GM12878 (cell line): ENCODE data around the gene IRF2BP1. TPM values are rescaled to one million over a fixed set of nuclear protein-coding genes. Genes with fewer than 3 reads are reported as not detected.
A peak's percentile ranks its signal among the peaks of the same experiment; 100 is the strongest.

Experiments
- ATAC-seq: fragments of 200-7000 bp; cut with Tn5 transposase; 3 replicates; pipeline ENCODE4 v1.9.1; 2020; ENCODE audit warnings: mild to moderate bottlenecking, moderate library complexity
- Bru-seq: library from RNA; stranded (reverse); fragments of 400-500 nt; gene quantifications from one replicate; lab custom pipeline; 2021; lab: Mats Ljungman, UMichigan
- BruChase-seq, 2 experiments: library from RNA; stranded (reverse); fragments of 400-500 nt; gene quantifications; one replicate each; lab custom pipeline; 2021; lab: Mats Ljungman, UMichigan
- BruUV-seq: library from RNA; stranded (reverse); fragments of 400-500 nt; replicated peaks from 2 replicates; lab custom pipeline; 2021; lab: Mats Ljungman, UMichigan
- CTCF ChIA-PET: fragments of 300-600 bp; sonication (Branson Sonifier 250); formaldehyde crosslinking; extraction: SDS; loops from one replicate; lab custom pipeline; 2021; ENCODE audit warnings: inconsistent platforms; lab: Yijun Ruan, JAX
- POLR2A ChIA-PET: fragments of 350-600 bp; formaldehyde crosslinking; extraction: SDS; loops from one replicate; lab custom pipeline; 2021; ENCODE audit warnings: inconsistent platforms; lab: Charles Lee
- RAD21 ChIA-PET: fragments of 300-600 bp; sonication (Branson Sonifier 250); formaldehyde crosslinking; loops from one replicate; lab custom pipeline; 2023; ENCODE audit warnings: antibody characterized with exemption; ENCODE audit not compliant: unreplicated experiment; lab: Charles Lee
- SMC1A ChIA-PET: fragments of 300-600 bp; sonication (Branson Sonifier 250); formaldehyde crosslinking; loops from one replicate; lab custom pipeline; 2023; ENCODE audit not compliant: unreplicated experiment, uncharacterized antibody; lab: Charles Lee
- DNase-seq: peaks from one replicate; pipeline ENCODE4 v3.0.0-alpha.2; 2011; ENCODE audit warnings: low read depth, low spot score
- FAIRE-seq: peaks from 3 replicates; lab custom pipeline; 2011; peaks lifted over from hg19 to GRCh38; lab: Jason Lieb, UNC
- H2AFZ ChIP-seq: 2 replicates; pipeline ENCODE4 v1.6.0; 2011; ENCODE audit warnings: low read depth, low read length, control low read depth; ENCODE audit not compliant: control insufficient read depth
- H3K27ac ChIP-seq: 2 replicates; pipeline ENCODE4 v1.5.1; 2011; ENCODE audit warnings: control low read depth; ENCODE audit not compliant: control insufficient read depth, insufficient read depth
- H3K27me3 ChIP-seq, 2 experiments: replicated peaks in 1 of 2; 2 replicates each; pipeline versions ENCODE4 v1.6.0 to v1.6.1; 2011; ENCODE audit warnings: low read length in 1 of 2; ENCODE audit not compliant: control insufficient read depth in 2 of 2, insufficient read depth in 2 of 2
- H3K36me3 ChIP-seq, 2 experiments: 2 replicates each; pipeline ENCODE4 v1.5.1; 2011; ENCODE audit warnings: low read length in 1 of 2; ENCODE audit not compliant: control insufficient read depth in 2 of 2, insufficient read depth in 2 of 2
- H3K4me1 ChIP-seq: 2 replicates; pipeline ENCODE4 v1.6.1; 2011; ENCODE audit warnings: mild to moderate bottlenecking, low read length, moderate library complexity, mixed read lengths; ENCODE audit not compliant: control insufficient read depth, insufficient read depth
- H3K4me2 ChIP-seq: 2 replicates; pipeline ENCODE4 v1.6.0; 2011; ENCODE audit warnings: control low read depth; ENCODE audit not compliant: control insufficient read depth, insufficient read depth
- H3K4me3 ChIP-seq: fragments of 200-600 bp; sonication (generic); 2 replicates; pipeline ENCODE4 v1.5.1; 2016
- H3K79me2 ChIP-seq: 2 replicates; pipeline ENCODE4 v1.6.0; 2011; ENCODE audit warnings: low read length; ENCODE audit not compliant: control insufficient read depth, insufficient read depth
- H3K9ac ChIP-seq: 2 replicates; pipeline ENCODE4 v1.8.0; 2011; ENCODE audit warnings: low read length, control low read depth, mixed read lengths; ENCODE audit not compliant: control insufficient read depth, insufficient read depth
- H3K9me3 ChIP-seq: replicated peaks from 3 replicates; pipeline ENCODE4 v1.5.1; 2011; ENCODE audit warnings: mild to moderate bottlenecking, low read length; ENCODE audit not compliant: control insufficient read depth, insufficient read depth
- H4K20me1 ChIP-seq: 2 replicates; pipeline ENCODE4 v1.6.0; 2011; ENCODE audit not compliant: control insufficient read depth, insufficient read depth
- BACH1 ChIP-seq: fragments of 450-650 bp; IDR thresholded peaks from 2 replicates; pipeline ENCODE4 v1.6.1; 2017; ENCODE audit warnings: mild to moderate bottlenecking, borderline replicate concordance
- ETV6 ChIP-seq, 2 experiments: fragments of 450-650 bp in 1 of 2; IDR thresholded peaks in 1 of 2; conservative IDR thresholded peaks in 1 of 2; 2 replicates each; pipeline ENCODE4 v1.6.1; 2014; ENCODE audit warnings: antibody characterized with exemption in 1 of 2, borderline replicate concordance in 1 of 2, low read depth in 1 of 2, mild to moderate bottlenecking in 1 of 2, moderate library complexity in 1 of 2
- KLF5 ChIP-seq: fragments of 450-650 bp; IDR thresholded peaks from 2 replicates; pipeline ENCODE4 v1.6.1; 2014; ENCODE audit warnings: mild to moderate bottlenecking; ENCODE audit not compliant: partially characterized antibody
- LARP7 ChIP-seq: fragments of 450-650 bp; IDR thresholded peaks from 2 replicates; pipeline ENCODE4 v1.6.1; 2017; ENCODE audit warnings: mild to moderate bottlenecking
- NRF1 ChIP-seq: conservative IDR thresholded peaks from 2 replicates; pipeline ENCODE4 v1.6.1; 2011; ENCODE audit warnings: mild to moderate bottlenecking, low read depth, low read length, improper control_type of control experiment
- PAX5 ChIP-seq: IDR thresholded peaks from 2 replicates; pipeline ENCODE4 v1.6.1; 2011; ENCODE audit warnings: low read depth, low read length, borderline replicate concordance
- RFX5 ChIP-seq: IDR thresholded peaks from 2 replicates; pipeline ENCODE4 v1.6.1; 2011; ENCODE audit warnings: low read depth, low read length, improper control_type of control experiment
- SIN3A ChIP-seq: IDR thresholded peaks from 2 replicates; pipeline ENCODE4 v1.6.1; 2012; ENCODE audit warnings: low read depth, low read length, improper control_type of control experiment
- SMAD5 ChIP-seq: IDR thresholded peaks from 2 replicates; pipeline ENCODE4 v1.6.1; 2016; ENCODE audit warnings: antibody characterized with exemption, low read depth
- SRF ChIP-seq, 2 experiments: IDR thresholded peaks; 2 replicates each; pipeline ENCODE4 v1.6.1; 2011; ENCODE audit warnings: low read depth in 2 of 2, low read length in 2 of 2, mild to moderate bottlenecking in 1 of 2, moderate library complexity in 1 of 2
- WRNIP1 ChIP-seq: IDR thresholded peaks from 2 replicates; pipeline ENCODE4 v1.6.1; 2011; ENCODE audit warnings: low read depth, low read length, improper control_type of control experiment, borderline replicate concordance
- WGBS: methylation state at CpG from one replicate; pipeline ENCODE4 v1.1.6; 2016; ENCODE audit warnings: low lambda C conversion rate; ENCODE audit not compliant: insufficient replicate concordance, insufficient coverage; ENCODE audit errors: missing lambda C conversion rate; 5-methylcytosine and 5-hydroxymethylcytosine counted together
- in situ Hi-C: fragments of 300-500 bp; cut with MboI; formaldehyde crosslinking; loops from 9 replicates; pipeline ENCODE4 v1.14.3; 2018; ENCODE audit warnings: mixed read lengths
- intact Hi-C: fragments of 100-400 bp; cut with micrococcal nuclease; formaldehyde crosslinking; loops from one replicate; pipeline ENCODE4 v1.14.2; 2022; ENCODE audit not compliant: unreplicated experiment
- long read RNA-seq, 2 experiments: library from polyadenylated mRNA; unstranded; transcript quantifications; one replicate each; pipeline ENCODE4 v2.0.0, GENCODE V29; 2019 to 2020
- polyA minus RNA-seq, 3 experiments: library from RNA; depleted of rRNA, polyadenylated mRNA; stranded (reverse); fragments of >200 nt; gene quantifications; 2 replicates each; pipeline ENCODE4 v1.2.3, GENCODE V29; 2011
- polyA plus RNA-seq, 11 experiments: library from polyadenylated mRNA; depleted of rRNA in 4 of 11; unstranded in 6 of 11; stranded (reverse) in 5 of 11; fragments of >200 nt; fragmentation: Nextera tagmentation in 4 of 11; fragmentation: Illumina TruSeq in 1 of 11; extraction: Ambion mirVana in 4 of 11; extraction: Trizol in 1 of 11; gene quantifications; 1 replicate in 1 of 11; 2 replicates in 10 of 11; pipeline versions ENCODE4 v1.2.1 to v1.2.3, GENCODE V29; 2011 to 2016; ENCODE audit warnings: inconsistent platforms in 2 of 11, missing spikeins in 2 of 11, low read depth in 1 of 11
- total RNA-seq, 4 experiments: library from RNA; depleted of rRNA in 3 of 4; stranded (reverse); fragments of >200 nt in 3 of 4; fragmentation: Illumina TruSeq in 1 of 4; extraction: Trizol in 1 of 4; gene quantifications; 2 replicates each; pipeline versions ENCODE4 v1.2.1 to v1.2.3, GENCODE V29; 2013 to 2021
- TF ChIP-seq, protein P1 (sequence below): IDR thresholded peaks from 2 replicates; pipeline ENCODE4 v1.6.1; 2012; ENCODE audit warnings: low read depth, low read length, improper control_type of control experiment
- TF ChIP-seq, protein P2 (sequence below): IDR thresholded peaks from 2 replicates; pipeline ENCODE4 v1.6.1; 2011; ENCODE audit warnings: borderline replicate concordance, low read depth, mild to moderate bottlenecking, moderate library complexity, mixed read lengths, low read length; ENCODE audit not compliant: insufficient read depth; ENCODE audit errors: extremely low read length

The IRF2BP1 gene, protein sequence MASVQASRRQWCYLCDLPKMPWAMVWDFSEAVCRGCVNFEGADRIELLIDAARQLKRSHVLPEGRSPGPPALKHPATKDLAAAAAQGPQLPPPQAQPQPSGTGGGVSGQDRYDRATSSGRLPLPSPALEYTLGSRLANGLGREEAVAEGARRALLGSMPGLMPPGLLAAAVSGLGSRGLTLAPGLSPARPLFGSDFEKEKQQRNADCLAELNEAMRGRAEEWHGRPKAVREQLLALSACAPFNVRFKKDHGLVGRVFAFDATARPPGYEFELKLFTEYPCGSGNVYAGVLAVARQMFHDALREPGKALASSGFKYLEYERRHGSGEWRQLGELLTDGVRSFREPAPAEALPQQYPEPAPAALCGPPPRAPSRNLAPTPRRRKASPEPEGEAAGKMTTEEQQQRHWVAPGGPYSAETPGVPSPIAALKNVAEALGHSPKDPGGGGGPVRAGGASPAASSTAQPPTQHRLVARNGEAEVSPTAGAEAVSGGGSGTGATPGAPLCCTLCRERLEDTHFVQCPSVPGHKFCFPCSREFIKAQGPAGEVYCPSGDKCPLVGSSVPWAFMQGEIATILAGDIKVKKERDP
- total RNA-seq (2013; cell fraction: nucleolus; rRNA removed) = 15.6 and 16.9 TPM in 2 replicates
- 15.4 and 19.9 TPM in 2 replicates for total RNA-seq (2014; rRNA removed)
- 2.1 and 3.0 TPM in 2 replicates for total RNA-seq (2014; rRNA removed; fragmentation: Illumina TruSeq; extraction: Trizol)
- 23.1 and 24.4 TPM in 2 replicates for total RNA-seq (2021)
- polyA plus RNA-seq (2011; ENCODE audit: low read depth) = 2.0 TPM
- 0.76 and 1.9 TPM in 2 replicates for polyA plus RNA-seq (2011; rRNA removed)
- polyA plus RNA-seq (2011; cell fraction: cytosol; rRNA removed) = 3.1 and 6.3 TPM in 2 replicates
- 8.8 and 10.9 TPM in 2 replicates for polyA plus RNA-seq (2011; cell fraction: nucleus; rRNA removed)
- 5.4 and 7.5 TPM in 2 replicates for polyA plus RNA-seq (2012)
- polyA plus RNA-seq (2014; fragmentation: Illumina TruSeq; extraction: Trizol) = 0.30 and 2.0 TPM in 2 replicates
- polyA plus RNA-seq (2014; fragmentation: Nextera tagmentation; extraction: Ambion mirVana) = under 1 TPM; 0.31 to 0.69 TPM
- 12.5 and 14.5 TPM in 2 replicates for polyA plus RNA-seq (2014; rRNA removed)
- polyA plus RNA-seq (2016; fragmentation: Nextera tagmentation; extraction: Ambion mirVana) = 1 to 10 TPM; 5.8 to 7.9 TPM
- polyA minus RNA-seq (2011; rRNA and poly(A)+ RNA removed) = 2.2 and 5.3 TPM in 2 replicates
- 5.0 and 5.5 TPM in 2 replicates for polyA minus RNA-seq (2011; cell fraction: cytosol; rRNA and poly(A)+ RNA removed)
- 10.6 and 15.7 TPM in 2 replicates for polyA minus RNA-seq (2011; cell fraction: nucleus; rRNA and poly(A)+ RNA removed)
- percentile 65 among the genes with signal in this experiment for Bru-seq, nascent RNA
- BruChase-seq, experiment 1, labeled RNA remaining after a 6-hour chase = percentile 54 among the genes with signal in this experiment
- percentile 67 among the genes with signal in this experiment for BruChase-seq, experiment 2, labeled RNA remaining after a 2-hour chase
- long read RNA-seq, experiment 1, partial matches to known transcripts = 0 of 1 reads
- long read RNA-seq, experiment 1, other reads (novel, unspliced or antisense) = 0 of 1 reads
- long read RNA-seq, experiment 2 = 0 reads

DNA sequence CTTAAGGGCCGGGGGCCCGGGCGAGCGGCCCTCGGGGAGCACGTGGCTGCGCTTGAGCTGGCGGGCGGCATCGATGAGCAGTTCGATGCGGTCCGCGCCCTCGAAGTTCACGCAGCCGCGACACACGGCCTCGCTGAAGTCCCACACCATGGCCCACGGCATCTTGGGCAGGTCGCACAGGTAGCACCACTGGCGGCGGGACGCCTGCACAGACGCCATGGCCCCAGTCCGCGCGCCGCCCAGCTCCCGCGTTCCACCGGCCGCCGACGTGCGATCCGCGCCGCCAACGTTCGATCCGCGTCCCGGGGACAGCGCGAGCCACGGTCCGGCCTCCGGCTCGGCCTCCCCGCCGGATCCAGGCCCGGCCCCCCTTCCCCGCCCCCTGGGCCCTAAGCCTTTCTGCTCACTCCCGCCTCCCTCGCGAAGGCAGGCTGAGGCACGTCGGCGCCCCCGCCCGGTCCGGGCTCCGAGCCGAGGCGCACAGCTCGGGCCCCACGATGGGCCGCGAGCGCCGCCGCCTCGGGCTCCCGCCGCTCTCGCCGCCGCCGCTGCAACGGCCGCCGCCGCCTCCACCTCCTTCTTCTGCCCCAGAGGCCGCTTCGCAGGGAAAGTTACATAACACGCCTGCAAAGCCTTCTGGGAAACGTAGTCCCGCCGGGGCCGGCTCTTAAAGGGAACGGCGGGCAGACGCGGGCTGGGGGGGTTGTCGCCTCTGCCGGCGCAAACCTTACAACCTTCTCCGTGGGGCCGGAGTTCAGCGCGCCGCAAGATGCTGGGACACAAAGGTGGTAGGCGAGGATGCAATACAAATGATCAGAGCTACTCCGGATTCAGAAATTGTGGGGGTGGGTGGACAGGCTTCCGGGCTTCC lies at the start of gene IRF2BP1:
Gene IRF2BP1 (minus strand): TSS at position 586 of the 871 bp plus-strand sequence. CDS start 367 bp downstream, at position 219.
- H3K4me2 ChIP-seq = peak within 1 kb of the TSS; percentile 98
- H3K27me3 ChIP-seq = no peaks in the 10 kb centered on the region
- intact Hi-C loops (loop anchor here (1.0 kb wide), 1 partner anchor 22 kb away; the partner anchor contains the start of gene SYMPK), in situ Hi-C loops (no loop called here)
- ATAC-seq = peak; percentile 71
- peaks cover 0 to 1% of the 10 kb centered on the region in 2 experiments; a peak in 1 of 4 replicates for H3K36me3 ChIP-seq
- FAIRE-seq = peak; percentile 7
- ChIA-PET SMC1A (interaction anchor here (1.0 to 2.0 kb wide), 5 partner anchors 12 to 109 kb away, joined by 3 to 13 read pairs (median 4); partner anchors contain the start of genes CCDC61, FOXA3, MYPOP and SYMPK), RAD21 (interaction anchor here (0.6 to 7.6 kb wide), 9 partner anchors 15 to 132 kb away, joined by 3 to 159 read pairs (median 6); partner anchors contain the start of genes CCDC61, DMWD, FOXA3 and MYPOP), CTCF (interaction anchor here (0.9 to 9.1 kb wide), 5 partner anchors 17 to 131 kb away, joined by 3 to 194 read pairs (median 4); partner anchors contain the start of genes FOXA3, MYPOP and SYMPK), POLR2A (interaction anchor here (0.5 to 9.0 kb wide), 17 partner anchors 9 to 747 kb away, joined by 3 to 178 read pairs (median 4); partner anchors contain the start of genes CALM3, CCDC61, DMWD and FOXA3)
- peak within 1 kb of the TSS; percentile 89 for H3K9ac ChIP-seq
- DNase-seq = no peak
- H3K4me3 ChIP-seq = peak within 1 kb of the TSS; percentile 68
- BruUV-seq = TSS peak; percentile 68
- peak within 1 kb of the TSS; percentile 95 for H3K27ac ChIP-seq
- H4K20me1 ChIP-seq = no peaks in the 10 kb centered on the region
- WGBS = under 1% methylated on average over 85 of the region's 107 CpGs
- peak within 1 kb of the TSS; percentile 97 for H2AFZ ChIP-seq
- peaks cover 26% of the 10 kb centered on the region for H3K4me1 ChIP-seq
- H3K79me2 ChIP-seq = peaks cover 10% of the 10 kb centered on the region
- H3K9me3 ChIP-seq = no peaks in the 10 kb centered on the region
- no peak for TF ChIP-seq WRNIP1
- TF ChIP-seq KLF5 = no peak
- peak in 1 of 2 experiments; percentile 48; a peak in 1 of 4 replicates for TF ChIP-seq SRF (IDR thresholded peaks at IDR 0.05; ENCODE audit: low read depth in 2 of 2, low read length in 2 of 2)
- no peak for TF ChIP-seq PAX5
- TF ChIP-seq, protein P1, sequence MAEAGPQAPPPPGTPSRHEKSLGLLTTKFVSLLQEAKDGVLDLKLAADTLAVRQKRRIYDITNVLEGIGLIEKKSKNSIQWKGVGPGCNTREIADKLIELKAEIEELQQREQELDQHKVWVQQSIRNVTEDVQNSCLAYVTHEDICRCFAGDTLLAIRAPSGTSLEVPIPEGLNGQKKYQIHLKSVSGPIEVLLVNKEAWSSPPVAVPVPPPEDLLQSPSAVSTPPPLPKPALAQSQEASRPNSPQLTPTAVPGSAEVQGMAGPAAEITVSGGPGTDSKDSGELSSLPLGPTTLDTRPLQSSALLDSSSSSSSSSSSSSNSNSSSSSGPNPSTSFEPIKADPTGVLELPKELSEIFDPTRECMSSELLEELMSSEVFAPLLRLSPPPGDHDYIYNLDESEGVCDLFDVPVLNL = no peak
- TF ChIP-seq NRF1 = no peak
- TF ChIP-seq RFX5 = no peak
- TF ChIP-seq, protein P2, sequence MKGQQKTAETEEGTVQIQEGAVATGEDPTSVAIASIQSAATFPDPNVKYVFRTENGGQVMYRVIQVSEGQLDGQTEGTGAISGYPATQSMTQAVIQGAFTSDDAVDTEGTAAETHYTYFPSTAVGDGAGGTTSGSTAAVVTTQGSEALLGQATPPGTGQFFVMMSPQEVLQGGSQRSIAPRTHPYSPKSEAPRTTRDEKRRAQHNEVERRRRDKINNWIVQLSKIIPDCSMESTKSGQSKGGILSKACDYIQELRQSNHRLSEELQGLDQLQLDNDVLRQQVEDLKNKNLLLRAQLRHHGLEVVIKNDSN = no peak
- no peak for TF ChIP-seq SMAD5
- peak; percentile 80; the same call in 1 of the 2 replicates for TF ChIP-seq BACH1
- no peak; the same call in 1 of the 2 replicates for TF ChIP-seq SIN3A
- peak; percentile 66; the same call in 1 of the 2 replicates for TF ChIP-seq LARP7
- no peak for TF ChIP-seq ETV6 (conservative IDR thresholded peaks at IDR 0.05 in 1 of 2, IDR thresholded peaks at IDR 0.05 in 1 of 2; ENCODE audit: borderline replicate concordance in 1 of 2, low read depth in 1 of 2)
